PC-3 (cell line): ENCODE measurements around the gene MAP3K7CL.

Experiments
- CTCF ChIP-seq: fragments of 300-600 bp; sonication (generic); conservative IDR thresholded peaks from 2 replicates; pipeline ENCODE4 v1.5.1; 2017; ENCODE audit warnings: antibody characterized with exemption, low read depth, mild to moderate bottlenecking, low read length
- EZH2 ChIP-seq: fragments of 300-600 bp; sonication (generic); IDR thresholded peaks from one replicate; pipeline ENCODE4 v1.6.1; 2017; ENCODE audit warnings: antibody characterized with exemption, mild to moderate bottlenecking, low read length; ENCODE audit not compliant: unreplicated experiment
- EZH2phosphoT487 ChIP-seq: fragments of 300-600 bp; sonication (generic); IDR thresholded peaks from 2 replicates; pipeline ENCODE4 v1.6.1; 2018; ENCODE audit warnings: mild to moderate bottlenecking, antibody characterized with exemption, low read length, borderline replicate concordance

- TF ChIP-seq CTCF (no peak), EZH2 (no peak), EZH2phosphoT487 (no peak)
Measured at GRCh38 chr21:29170944-29171343, 40.5 kb downstream of the MAP3K7CL start.
